Trophoblast cell (in vitro differentiated cells and primary cell): ENCODE measurements around the gene MXD4.

Experiments used
- DNase-seq, 2 donors: peaks; one replicate each; pipeline ENCODE4 v3.0.0-alpha.2; 2016
- H2AFZ ChIP-seq: 2 replicates; pipeline ENCODE4 v1.6.1; 2013; ENCODE audit warnings: low read length, moderate library complexity, mild to moderate bottlenecking; ENCODE audit not compliant: insufficient read depth, poor library complexity
- H2AK5ac ChIP-seq: 2 replicates; pipeline ENCODE4 v1.6.1; 2013; ENCODE audit warnings: mild to moderate bottlenecking, low read length
- H2BK120ac ChIP-seq: 2 replicates; pipeline ENCODE4 v1.6.1; 2013; ENCODE audit warnings: low read length, mild to moderate bottlenecking, moderate library complexity; ENCODE audit not compliant: insufficient read depth, poor library complexity
- H2BK12ac ChIP-seq: 2 replicates; pipeline ENCODE4 v1.6.1; 2013; ENCODE audit warnings: mild to moderate bottlenecking, low read length, moderate library complexity
- H2BK5ac ChIP-seq: 2 replicates; pipeline ENCODE4 v1.6.1; 2013; ENCODE audit warnings: low read length, low read depth, moderate library complexity, mild to moderate bottlenecking; ENCODE audit not compliant: poor library complexity
- H3K14ac ChIP-seq: 2 replicates; pipeline ENCODE4 v1.6.1; 2013; ENCODE audit warnings: mild to moderate bottlenecking, low read length
- H3K18ac ChIP-seq: 2 replicates; pipeline ENCODE4 v1.6.1; 2013; ENCODE audit warnings: mild to moderate bottlenecking, low read length
- H3K23ac ChIP-seq: 2 replicates; pipeline ENCODE4 v1.6.1; 2013; ENCODE audit warnings: low read length
- H3K27ac ChIP-seq: 2 replicates; pipeline ENCODE4 v1.5.1; 2013; ENCODE audit warnings: low read depth, mild to moderate bottlenecking, inconsistent platforms, low read length, moderate library complexity
- H3K27me3 ChIP-seq: 2 replicates; pipeline ENCODE4 v1.6.1; 2013; ENCODE audit warnings: inconsistent platforms, mild to moderate bottlenecking, low read length, moderate library complexity; ENCODE audit not compliant: insufficient read depth
- H3K36me3 ChIP-seq, 2 experiments: 1 replicate in 1 of 2; 2 replicates in 1 of 2; pipeline ENCODE4 v1.6.1; 2013; ENCODE audit warnings: low read length in 2 of 2, mild to moderate bottlenecking in 2 of 2, moderate library complexity in 1 of 2; ENCODE audit not compliant: insufficient read depth in 2 of 2, control insufficient read depth in 1 of 2
- H3K4ac ChIP-seq: 2 replicates; pipeline ENCODE4 v1.6.1; 2013; ENCODE audit warnings: low read depth, mild to moderate bottlenecking, low read length, moderate library complexity
- H3K4me1 ChIP-seq, 2 experiments: 1 replicate in 1 of 2; 2 replicates in 1 of 2; pipeline ENCODE4 v1.6.1; 2013; ENCODE audit warnings: low read length in 2 of 2, mild to moderate bottlenecking in 2 of 2, moderate library complexity in 1 of 2; ENCODE audit not compliant: insufficient read depth in 2 of 2, control insufficient read depth in 1 of 2
- H3K4me2 ChIP-seq: 2 replicates; pipeline ENCODE4 v1.6.1; 2013; ENCODE audit warnings: inconsistent platforms, mild to moderate bottlenecking, low read length, moderate library complexity
- H3K4me3 ChIP-seq: 2 replicates; pipeline ENCODE4 v1.5.1; 2013; ENCODE audit warnings: mild to moderate bottlenecking, low read depth, low read length, inconsistent platforms
- H3K79me1 ChIP-seq: one replicate; pipeline ENCODE4 v1.6.1; 2013; ENCODE audit warnings: low read length
- H3K79me2 ChIP-seq: 2 replicates; pipeline ENCODE4 v1.6.1; 2013; ENCODE audit warnings: low read length, mild to moderate bottlenecking; ENCODE audit not compliant: control insufficient read depth, insufficient read depth, poor library complexity
- H3K9ac ChIP-seq: 2 replicates; pipeline ENCODE4 v1.6.1; 2013; ENCODE audit warnings: mild to moderate bottlenecking, low read length
- H3K9me3 ChIP-seq: 2 replicates; pipeline ENCODE4 v1.6.1; 2013; ENCODE audit warnings: low read depth, mild to moderate bottlenecking, control low read depth, inconsistent platforms, low read length; ENCODE audit not compliant: insufficient read depth
- H4K12ac ChIP-seq: 2 replicates; pipeline ENCODE4 v1.6.1; 2013; ENCODE audit warnings: low read depth, mild to moderate bottlenecking, low read length, moderate library complexity
- H4K8ac ChIP-seq: 2 replicates; pipeline ENCODE4 v1.6.1; 2013; ENCODE audit warnings: low read depth, mild to moderate bottlenecking, low read length, moderate library complexity
- H4K91ac ChIP-seq: one replicate; pipeline ENCODE4 v1.6.1; 2013; ENCODE audit warnings: low read depth, mild to moderate bottlenecking, low read length, moderate library complexity
- WGBS: extraction: QIAGEN DNeasy Blood & Tissue Kit; methylation state at CpG from one replicate; pipeline ENCODE4 v1.1.7; 2013; ENCODE audit warnings: missing lambda C conversion rate; ENCODE audit not compliant: insufficient read length, insufficient coverage; ENCODE audit errors: extremely low coverage; 5-methylcytosine and 5-hydroxymethylcytosine counted together

MXD4 gene

GRCh38 chr4:2266821-2267220 is 4.9 kb upstream of the MXD4 start:
- Histone ChIP-seq H3K4me1 (peaks cover 4 to 5% of the 10 kb centered on the region in 2 experiments), H2BK5ac (no peak overlapping the region), H2BK12ac (no peak overlapping the region), H4K91ac (no peak overlapping the region), H4K12ac (no peak overlapping the region), H3K4me2 (no peak overlapping the region), H2AK5ac (no peak overlapping the region), H3K14ac (no peak overlapping the region), H3K4me3 (no peak overlapping the region), H3K9ac (no peak overlapping the region), H2BK120ac (no peak overlapping the region), H3K4ac (no peak overlapping the region), H3K79me2 (peaks cover 2% of the 10 kb centered on the region), H3K79me1 (peaks cover 5% of the 10 kb centered on the region), H3K27ac (no peak overlapping the region), H2AFZ (no peak overlapping the region), H3K18ac (no peak overlapping the region), H3K27me3 (no peaks in the 10 kb centered on the region), H3K9me3 (no peaks in the 10 kb centered on the region), H3K23ac (no peak overlapping the region), H4K8ac (no peak overlapping the region), H3K36me3 (no peaks in the 10 kb centered on the region)
- no CpG with 5 or more reads among the region's 5 CpGs for WGBS
- no peak for DNase-seq

DNA sequence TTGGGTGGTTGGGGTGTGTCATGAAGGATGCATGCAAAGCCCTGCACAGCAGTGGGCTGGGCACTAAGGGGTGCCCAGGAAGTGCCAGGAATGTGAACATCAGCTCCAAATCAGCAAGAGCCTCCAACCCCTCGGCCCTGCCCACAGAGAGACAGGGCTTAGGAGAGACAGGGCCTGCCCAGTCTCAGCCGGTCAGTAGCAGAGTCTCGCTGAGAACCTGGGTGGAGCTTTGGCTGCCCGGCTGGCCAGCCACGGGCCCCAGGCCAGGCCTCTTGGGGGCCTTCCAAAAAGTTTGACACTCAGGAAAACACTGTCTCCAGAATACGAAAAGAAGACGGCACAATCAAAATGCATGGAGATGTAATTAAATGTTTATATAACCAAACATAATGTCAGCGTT is 4.3 kb upstream of the MXD4 start:
- Histone ChIP-seq H3K27ac (no peak overlapping the region), H2BK5ac (no peak overlapping the region), H4K8ac (no peak overlapping the region), H2AK5ac (no peak overlapping the region), H3K79me1 (peaks cover 8% of the 10 kb centered on the region), H2BK120ac (no peak overlapping the region), H3K14ac (no peak overlapping the region), H3K18ac (no peak overlapping the region), H3K4me2 (no peak overlapping the region), H4K91ac (no peak overlapping the region), H3K4me1 (peaks cover 4 to 5% of the 10 kb centered on the region in 2 experiments), H3K9ac (no peak overlapping the region), H2AFZ (no peak overlapping the region), H3K4ac (no peak overlapping the region), H3K36me3 (no peaks in the 10 kb centered on the region), H3K9me3 (no peaks in the 10 kb centered on the region), H4K12ac (no peak overlapping the region), H3K4me3 (no peak overlapping the region), H3K27me3 (no peaks in the 10 kb centered on the region), H2BK12ac (no peak overlapping the region), H3K79me2 (peaks cover 4% of the 10 kb centered on the region), H3K23ac (no peak overlapping the region)
- no peak for DNase-seq
- no CpG with 5 or more reads among the region's 8 CpGs for WGBS

- Histone ChIP-seq H3K4me1 (peaks cover 8 to 9% of the 10 kb centered on the region in 2 experiments), H3K18ac (no peak overlapping the region), H3K27me3 (no peaks in the 10 kb centered on the region), H3K9ac (no peak overlapping the region), H4K8ac (no peak overlapping the region), H3K4ac (no peak overlapping the region), H2BK12ac (no peak overlapping the region), H3K23ac (no peak overlapping the region), H3K4me2 (no peak overlapping the region), H3K79me2 (peaks cover 9% of the 10 kb centered on the region), H2BK120ac (no peak overlapping the region), H2AFZ (no peak overlapping the region), H3K14ac (no peak overlapping the region), H3K36me3 (peaks cover under 1 to 1% of the 10 kb centered on the region in 2 experiments), H3K4me3 (no peak overlapping the region), H4K91ac (no peak overlapping the region), H3K9me3 (no peaks in the 10 kb centered on the region), H4K12ac (no peak overlapping the region), H2BK5ac (no peak overlapping the region), H3K27ac (no peak overlapping the region), H2AK5ac (no peak overlapping the region), H3K79me1 (peaks cover 10% of the 10 kb centered on the region)
- no peak for DNase-seq
- no CpG with 5 or more reads among the region's 19 CpGs for WGBS
Measured at GRCh38 chr4:2265113-2266110, 3.5 kb upstream of the MXD4 start.

DNA sequence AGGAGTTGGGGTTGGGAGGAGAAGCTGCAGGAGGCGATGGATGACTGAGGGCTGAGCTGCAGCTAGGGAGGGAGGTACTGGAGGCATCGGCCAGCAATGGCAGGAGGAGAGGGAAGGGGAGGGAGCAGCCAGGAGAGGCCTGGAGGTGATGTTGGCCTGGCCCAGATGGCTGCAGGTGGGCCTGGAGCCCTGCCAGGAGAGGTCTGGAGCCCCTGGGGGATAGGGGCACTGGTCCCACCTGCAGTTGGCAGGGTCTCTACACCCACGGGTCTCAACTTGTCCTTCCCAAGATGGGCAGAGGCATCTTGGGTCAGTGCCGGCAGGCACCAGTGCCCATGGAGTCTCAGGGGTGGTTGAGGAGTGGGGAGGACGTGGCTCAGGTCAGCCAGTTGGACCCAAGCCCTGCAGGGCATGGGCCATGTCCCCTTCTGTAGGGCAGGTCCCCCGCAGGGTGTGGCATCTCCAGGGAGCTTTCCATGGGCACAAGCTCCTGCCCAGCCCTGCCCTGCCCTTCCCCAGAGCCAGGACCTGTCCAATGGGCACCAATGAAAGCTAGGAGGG is 2.7 kb upstream of the MXD4 start:
- Histone ChIP-seq H3K4me2 (no peak overlapping the region), H3K4me3 (no peak overlapping the region), H3K14ac (no peak overlapping the region), H2AFZ (no peak overlapping the region), H3K4me1 (peaks cover 9 to 14% of the 10 kb centered on the region in 2 experiments), H2BK12ac (no peak overlapping the region), H3K9ac (no peak overlapping the region), H3K27ac (no peak overlapping the region), H3K4ac (no peak overlapping the region), H4K8ac (no peak overlapping the region), H2AK5ac (no peak overlapping the region), H3K18ac (no peak overlapping the region), H3K23ac (no peak overlapping the region), H3K9me3 (no peaks in the 10 kb centered on the region), H3K27me3 (no peaks in the 10 kb centered on the region), H3K79me2 (peaks cover 9% of the 10 kb centered on the region), H2BK120ac (no peak overlapping the region), H3K79me1 (peaks cover 10% of the 10 kb centered on the region), H4K91ac (no peak overlapping the region), H3K36me3 (peaks cover 6 to 10% of the 10 kb centered on the region in 2 experiments), H2BK5ac (no peak overlapping the region), H4K12ac (no peak overlapping the region)
- no peak for DNase-seq
- WGBS: no CpG with 5 or more reads among the region's 6 CpGs
